ENCODE data around the gene GPR146. TPM values are rescaled to one million over a fixed set of nuclear protein-coding genes. Genes with fewer than 3 reads are reported as not detected.

Gene GPR146
- total RNA-seq, 2 donors from 2014 or later, result 0.66 to 0.75 TPM

DNA sequence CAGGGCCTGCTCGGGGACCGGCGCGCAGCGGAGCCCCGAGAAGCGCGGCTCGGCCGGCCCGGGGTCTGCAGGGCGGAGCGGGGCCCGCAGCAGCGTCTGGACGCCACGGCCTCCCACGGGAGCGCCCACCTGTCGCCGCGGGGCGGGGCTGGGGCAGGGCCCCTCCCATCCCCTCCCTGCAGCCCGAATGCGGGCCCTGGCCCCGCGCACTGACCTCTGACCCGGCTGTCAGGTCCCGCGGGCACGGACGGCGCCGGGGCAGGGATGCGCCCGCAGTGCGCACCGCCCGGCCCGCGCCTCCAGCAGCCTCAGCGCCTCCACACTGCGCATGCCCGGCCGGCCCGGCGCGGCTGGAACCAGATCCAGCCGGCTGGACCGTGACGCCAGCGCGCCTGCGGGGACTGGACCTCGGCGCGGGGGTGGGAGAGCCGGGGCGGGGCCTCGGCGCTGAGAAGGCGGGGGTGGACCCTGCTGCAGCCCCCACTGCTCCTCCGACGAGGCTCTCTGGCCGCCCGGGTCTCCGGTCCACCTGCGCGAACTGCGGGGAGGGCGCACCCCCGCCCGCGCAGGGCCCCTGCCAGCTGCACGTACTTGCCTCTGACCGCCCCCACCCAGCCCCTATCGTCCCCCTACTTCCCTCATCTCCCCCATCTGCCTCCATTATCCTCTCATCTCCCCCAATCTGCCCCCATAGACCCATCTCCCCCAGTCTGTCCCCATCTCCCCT is 16.1 kb upstream of the GPR146 start:
- Mint-ChIP-seq H3K4me3 (peak overlapping the region; percentile 66), H3K4me1 (peaks cover 6% of the 10 kb centered on the region), H3K36me3 (ENCODE audit: low read depth) (peaks cover 5% of the 10 kb centered on the region), H3K27ac (no peak overlapping the region), H3K27me3 (ENCODE audit: insufficient read depth) (no peaks in the 10 kb centered on the region), H3K9me3 (no peaks in the 10 kb centered on the region)
- WGBS, 2 experiments (ENCODE audit: insufficient coverage in 1 of 2, insufficient read length in 1 of 2), result 0 to 1% methylated on average over 37 to 76 of the region's 77 CpGs
- TF ChIP-seq, protein P1, sequence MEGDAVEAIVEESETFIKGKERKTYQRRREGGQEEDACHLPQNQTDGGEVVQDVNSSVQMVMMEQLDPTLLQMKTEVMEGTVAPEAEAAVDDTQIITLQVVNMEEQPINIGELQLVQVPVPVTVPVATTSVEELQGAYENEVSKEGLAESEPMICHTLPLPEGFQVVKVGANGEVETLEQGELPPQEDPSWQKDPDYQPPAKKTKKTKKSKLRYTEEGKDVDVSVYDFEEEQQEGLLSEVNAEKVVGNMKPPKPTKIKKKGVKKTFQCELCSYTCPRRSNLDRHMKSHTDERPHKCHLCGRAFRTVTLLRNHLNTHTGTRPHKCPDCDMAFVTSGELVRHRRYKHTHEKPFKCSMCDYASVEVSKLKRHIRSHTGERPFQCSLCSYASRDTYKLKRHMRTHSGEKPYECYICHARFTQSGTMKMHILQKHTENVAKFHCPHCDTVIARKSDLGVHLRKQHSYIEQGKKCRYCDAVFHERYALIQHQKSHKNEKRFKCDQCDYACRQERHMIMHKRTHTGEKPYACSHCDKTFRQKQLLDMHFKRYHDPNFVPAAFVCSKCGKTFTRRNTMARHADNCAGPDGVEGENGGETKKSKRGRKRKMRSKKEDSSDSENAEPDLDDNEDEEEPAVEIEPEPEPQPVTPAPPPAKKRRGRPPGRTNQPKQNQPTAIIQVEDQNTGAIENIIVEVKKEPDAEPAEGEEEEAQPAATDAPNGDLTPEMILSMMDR (conservative IDR thresholded peaks at IDR 0.05), result no peak
- peak overlapping the region; percentile 82 for H3K4me3 ChIP-seq (ENCODE audit: low read length)
- H3K4me1 ChIP-seq (ENCODE audit: control insufficient read depth, insufficient read depth, low read length), result no peaks in the 10 kb centered on the region
- peak overlapping the region; percentile 55 for H3K9ac ChIP-seq (ENCODE audit: extremely low read depth, low read length, poor library complexity, severe bottlenecking)
- DNase-seq, result peak; percentile 92
- H3K27me3 ChIP-seq (ENCODE audit: control insufficient read depth, insufficient read depth, low read length, poor library complexity, severe bottlenecking), result no peaks in the 10 kb centered on the region
- H3K9me3 ChIP-seq (ENCODE audit: control insufficient read depth, low read length), result no peaks in the 10 kb centered on the region
- peaks cover 13% of the 10 kb centered on the region for H3K36me3 ChIP-seq (ENCODE audit: control insufficient read depth, insufficient read depth, low read length)
- H3K27ac ChIP-seq (ENCODE audit: low read depth, low read length), result peak overlapping the region; percentile 73

GRCh38 chr7:1028775-1029636 is 15.3 kb upstream of the GPR146 start:
- Histone ChIP-seq H3K4me3 (ENCODE audit: low read length) (peak overlapping the region; percentile 82), H3K9me3 (ENCODE audit: control insufficient read depth, low read length) (no peaks in the 10 kb centered on the region), H3K27ac (ENCODE audit: low read depth, low read length) (peak overlapping the region; percentile 73), H3K36me3 (ENCODE audit: control insufficient read depth, insufficient read depth, low read length) (peaks cover 13% of the 10 kb centered on the region), H3K4me1 (ENCODE audit: control insufficient read depth, insufficient read depth, low read length) (no peaks in the 10 kb centered on the region), H3K9ac (ENCODE audit: extremely low read depth, low read length, poor library complexity, severe bottlenecking) (peak overlapping the region; percentile 55), H3K27me3 (ENCODE audit: control insufficient read depth, insufficient read depth, low read length, poor library complexity, severe bottlenecking) (no peaks in the 10 kb centered on the region)
- H3K4me1 Mint-ChIP-seq, result peaks cover 6% of the 10 kb centered on the region
- peak overlapping the region; percentile 82 for H3K27ac Mint-ChIP-seq
- DNase-seq, result peak; percentile 82
- no peaks in the 10 kb centered on the region for H3K9me3 Mint-ChIP-seq
- peaks cover 5% of the 10 kb centered on the region for H3K36me3 Mint-ChIP-seq (ENCODE audit: low read depth)
- no peaks in the 10 kb centered on the region for H3K27me3 Mint-ChIP-seq (ENCODE audit: insufficient read depth)
- peak overlapping the region; percentile 66 for H3K4me3 Mint-ChIP-seq
- TF ChIP-seq, protein P1 (conservative IDR thresholded peaks at IDR 0.05), result no peak
- WGBS, 2 experiments (ENCODE audit: insufficient coverage in 1 of 2, insufficient read length in 1 of 2), result 77 to 85% methylated on average over 13 to 18 of the region's 18 CpGs

DNA sequence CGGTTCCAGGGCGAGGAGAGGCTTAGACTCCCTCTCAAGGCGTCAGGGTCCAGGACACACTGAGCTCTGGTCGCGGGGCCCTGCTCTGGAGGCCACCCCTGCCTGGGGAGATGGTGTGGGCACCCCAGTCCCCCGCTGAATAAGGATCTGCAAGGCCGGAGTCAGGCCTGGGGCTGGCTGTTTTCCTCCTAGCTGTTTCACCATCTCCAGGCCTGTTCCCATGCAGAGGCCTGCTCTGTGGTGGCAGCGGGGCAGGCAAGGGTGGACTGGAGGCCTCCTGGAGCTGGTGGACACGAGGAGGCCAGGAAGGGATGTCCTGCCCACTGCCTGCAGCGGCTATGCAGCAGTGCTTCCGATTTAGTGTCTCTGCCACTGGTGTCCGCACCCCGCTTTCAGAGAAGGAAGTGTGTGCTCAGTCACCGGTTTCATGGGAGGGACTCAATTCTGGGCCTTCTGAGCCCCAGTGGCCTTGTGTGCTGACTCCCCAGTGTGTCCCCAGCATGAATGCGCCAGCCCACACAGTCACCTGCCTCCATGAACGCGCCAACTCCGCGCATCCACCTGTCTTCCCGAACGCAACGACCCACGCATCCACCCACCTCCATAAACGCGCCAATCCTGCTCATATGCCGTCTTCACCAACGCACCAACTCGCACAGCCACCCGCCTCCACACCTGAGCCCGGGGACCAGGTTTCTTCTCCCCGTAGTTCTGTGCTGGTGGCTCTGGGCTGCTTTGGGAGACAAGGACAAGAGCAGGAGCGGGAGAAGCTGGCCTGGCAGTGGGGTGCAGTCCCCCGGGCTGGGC is 14.5 kb upstream of the GPR146 start:
- TF ChIP-seq, protein P1 (conservative IDR thresholded peaks at IDR 0.05), result no peak
- Histone ChIP-seq H3K9me3 (ENCODE audit: control insufficient read depth, low read length) (peaks cover 2% of the 10 kb centered on the region), H3K27ac (ENCODE audit: low read depth, low read length) (peak overlapping the region; percentile 49), H3K36me3 (ENCODE audit: control insufficient read depth, insufficient read depth, low read length) (peaks cover 14% of the 10 kb centered on the region), H3K4me3 (ENCODE audit: low read length) (no peak overlapping the region), H3K27me3 (ENCODE audit: control insufficient read depth, insufficient read depth, low read length, poor library complexity, severe bottlenecking) (no peaks in the 10 kb centered on the region), H3K9ac (ENCODE audit: extremely low read depth, low read length, poor library complexity, severe bottlenecking) (no peak overlapping the region), H3K4me1 (ENCODE audit: control insufficient read depth, insufficient read depth, low read length) (no peaks in the 10 kb centered on the region)
- peaks cover 7% of the 10 kb centered on the region for H3K36me3 Mint-ChIP-seq (ENCODE audit: low read depth)
- no peaks in the 10 kb centered on the region for H3K27me3 Mint-ChIP-seq (ENCODE audit: insufficient read depth)
- H3K4me3 Mint-ChIP-seq, result no peak overlapping the region
- H3K27ac Mint-ChIP-seq, result peak overlapping the region; percentile 76
- WGBS, 2 experiments (ENCODE audit: insufficient coverage in 1 of 2, insufficient read length in 1 of 2), result 95% methylated on average over 27 to 33 of the region's 33 CpGs
- no peaks in the 10 kb centered on the region for H3K9me3 Mint-ChIP-seq
- DNase-seq, result no peak
- H3K4me1 Mint-ChIP-seq, result peaks cover 6% of the 10 kb centered on the region
